ENCODE results near the gene DOHH.

Gene DOHH

GRCh38 chr19:3466635-3467034 lies 33.8 kb downstream of the DOHH start:
- Mint-ChIP-seq H3K27me3 (ENCODE audit: low read depth, poor library complexity) (peaks cover 50% of the 10 kb centered on the region), H3K36me3 (ENCODE audit: low read depth) (peaks cover 15% of the 10 kb centered on the region), H3K4me1 (peaks cover 22% of the 10 kb centered on the region), H3K4me3 (no peak overlapping the region), H3K9me3 (peaks cover 36% of the 10 kb centered on the region), H3K27ac (no peak overlapping the region)
- no peak for TF ChIP-seq CTCF (IDR thresholded peaks at IDR 0.05)
- no peak for DNase-seq

- Mint-ChIP-seq H3K27ac (no peak overlapping the region), H3K4me3 (peak overlapping the region; percentile 25), H3K36me3 (ENCODE audit: low read depth) (peaks cover 15% of the 10 kb centered on the region), H3K27me3 (ENCODE audit: low read depth, poor library complexity) (peaks cover 58% of the 10 kb centered on the region), H3K9me3 (peaks cover 36% of the 10 kb centered on the region), H3K4me1 (peaks cover 19% of the 10 kb centered on the region)
- DNase-seq = no peak
- TF ChIP-seq CTCF (IDR thresholded peaks at IDR 0.05) = no peak
These were observed 34.9 kb downstream of the DOHH start for GRCh38 chr19:3465552-3465951.

- H3K4me1 Mint-ChIP-seq = peaks cover 17% of the 10 kb centered on the region
- peaks cover 15% of the 10 kb centered on the region for H3K36me3 Mint-ChIP-seq (ENCODE audit: low read depth)
- peaks cover 29% of the 10 kb centered on the region for H3K9me3 Mint-ChIP-seq
- peaks cover 55% of the 10 kb centered on the region for H3K27me3 Mint-ChIP-seq (ENCODE audit: low read depth, poor library complexity)
- H3K27ac Mint-ChIP-seq = no peak overlapping the region
- peak overlapping the region; percentile 52 for H3K4me3 Mint-ChIP-seq
- no peak for TF ChIP-seq CTCF (IDR thresholded peaks at IDR 0.05)
- DNase-seq = no peak
These were observed 35.8 kb downstream of the DOHH start for GRCh38 chr19:3464587-3465235.

- H3K9me3 Mint-ChIP-seq = peaks cover 24% of the 10 kb centered on the region
- peaks cover 11% of the 10 kb centered on the region for H3K36me3 Mint-ChIP-seq (ENCODE audit: low read depth)
- no peak overlapping the region for H3K27ac Mint-ChIP-seq
- H3K4me1 Mint-ChIP-seq = peaks cover 21% of the 10 kb centered on the region
- DNase-seq = no peak
- no peak for TF ChIP-seq CTCF (IDR thresholded peaks at IDR 0.05)
- H3K4me3 Mint-ChIP-seq = peak overlapping the region; percentile 40
- H3K27me3 Mint-ChIP-seq (ENCODE audit: low read depth, poor library complexity) = peaks cover 55% of the 10 kb centered on the region
These were observed 36.5 kb downstream of the DOHH start for GRCh38 chr19:3463714-3464586.

- no peak for TF ChIP-seq CTCF (IDR thresholded peaks at IDR 0.05)
- Mint-ChIP-seq H3K27ac (no peak overlapping the region), H3K36me3 (ENCODE audit: low read depth) (peaks cover 4% of the 10 kb centered on the region), H3K4me3 (peak overlapping the region; percentile 63), H3K4me1 (peaks cover 29% of the 10 kb centered on the region), H3K9me3 (peaks cover 17% of the 10 kb centered on the region), H3K27me3 (ENCODE audit: low read depth, poor library complexity) (peaks cover 55% of the 10 kb centered on the region)
- DNase-seq = peak; percentile 50
These were observed 37.3 kb downstream of the DOHH start for GRCh38 chr19:3462991-3463713.

Measured in nephron progenitor cell (in vitro differentiated cells).